Suppressor macrophage (primary cell): Measurements from ENCODE around the gene JAKMIP1.
A peak's percentile ranks its signal among the peaks of the same experiment; 100 is the strongest.

Source experiments
- DNase-seq, 4 experiments: peaks; one replicate each; pipeline ENCODE4 v3.0.0-alpha.2; 2020 to 2022

JAKMIP1 gene

DNA sequence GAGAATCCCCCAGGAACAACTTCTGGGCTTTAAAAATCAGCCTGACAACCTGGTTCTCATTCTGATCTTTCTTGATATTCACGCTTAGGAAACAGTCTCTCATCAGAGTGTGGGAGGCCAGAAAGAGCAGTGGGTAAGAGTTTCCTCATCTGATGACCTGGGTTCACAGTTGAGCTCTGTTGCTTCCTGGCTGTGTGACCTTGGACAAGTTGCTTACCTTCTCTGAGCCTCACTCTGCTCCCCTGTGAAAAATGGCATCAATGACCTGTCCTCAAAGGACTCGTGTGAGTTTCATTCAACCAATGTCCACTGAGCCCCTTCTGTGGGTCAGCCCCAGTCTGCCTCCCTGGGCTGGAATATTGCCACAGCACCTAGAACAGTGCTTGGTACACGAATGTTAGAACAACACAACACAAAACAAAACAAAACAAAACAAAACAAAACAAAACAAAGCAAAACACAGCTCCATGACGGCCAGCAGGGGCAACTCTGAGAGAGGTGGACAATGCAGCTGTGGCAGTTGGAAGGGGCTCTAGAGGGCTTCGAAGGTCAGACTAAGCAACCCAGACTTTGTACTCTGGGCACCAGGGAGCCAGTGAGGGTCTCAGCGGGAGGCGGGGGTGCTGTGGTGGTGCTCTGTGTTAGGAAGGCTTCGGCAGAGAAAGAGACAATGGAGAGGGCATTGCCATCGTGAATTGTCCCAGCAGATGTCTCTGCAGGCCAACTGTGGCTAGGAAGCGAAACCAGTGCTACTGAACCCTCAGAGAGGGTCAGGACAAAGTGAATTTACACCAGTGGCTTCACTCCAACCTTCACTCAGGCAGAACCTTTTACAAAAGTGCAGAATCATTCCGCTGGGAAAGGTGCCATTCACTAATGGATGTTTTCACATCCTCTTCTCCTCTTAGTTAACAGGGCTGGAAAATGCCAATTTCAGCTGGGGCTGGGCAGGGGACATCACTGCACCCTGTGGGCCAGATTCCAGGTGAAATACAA lies 167.8 kb downstream of the JAKMIP1 start:
- DNase-seq: peak in 3 of 4 experiments; percentile 8 to 24 (median 21)

- DNase-seq: peak in 3 of 4 experiments; percentile 10 to 24 (median 24)
Measured at GRCh38 chr4:6031846-6032245, 168.5 kb downstream of the JAKMIP1 start.

GRCh38 chr4:6030679-6031078 lies 169.7 kb downstream of the JAKMIP1 start:
- DNase-seq: no peak

DNA sequence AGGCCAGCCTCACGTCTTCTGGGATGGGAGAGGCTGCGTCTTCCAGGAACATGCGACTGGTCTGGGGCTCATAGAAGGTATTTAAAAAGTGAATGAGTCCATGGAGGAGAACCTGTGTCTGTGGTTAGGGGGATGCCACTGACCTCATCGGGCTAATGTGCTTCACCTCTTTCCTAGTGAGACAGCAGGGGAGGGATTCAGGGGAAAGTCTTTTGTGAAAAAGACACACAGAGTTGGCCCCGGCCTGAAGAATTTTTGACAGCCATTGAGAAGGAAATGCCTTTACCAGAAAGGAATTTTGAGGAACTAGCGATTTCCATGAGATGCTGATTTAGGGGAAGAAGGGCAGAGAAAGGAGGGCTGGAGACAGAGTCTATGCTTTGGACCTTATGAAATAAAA lies 171.1 kb downstream of the JAKMIP1 start:
- DNase-seq: no peak

DNA sequence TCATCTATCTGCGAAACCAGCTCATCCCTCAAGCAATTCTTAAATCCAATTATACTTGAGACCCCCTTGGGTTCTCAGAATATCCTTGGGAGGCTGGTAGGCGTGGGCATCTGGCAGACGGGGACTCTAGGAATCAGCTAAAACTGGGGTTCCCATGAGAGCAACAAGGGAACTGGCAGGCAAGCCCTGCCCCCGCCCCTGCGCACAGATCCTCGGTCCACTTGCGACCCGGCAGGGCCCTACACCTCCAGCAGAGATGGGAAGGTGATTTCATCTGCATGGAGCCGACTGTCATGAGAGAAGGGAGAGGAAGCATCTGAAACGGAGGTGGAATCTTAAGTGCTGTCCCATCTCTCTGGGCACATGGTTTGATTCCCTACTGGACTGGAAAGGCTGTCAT lies 172.2 kb downstream of the JAKMIP1 start:
- DNase-seq: no peak

DNA sequence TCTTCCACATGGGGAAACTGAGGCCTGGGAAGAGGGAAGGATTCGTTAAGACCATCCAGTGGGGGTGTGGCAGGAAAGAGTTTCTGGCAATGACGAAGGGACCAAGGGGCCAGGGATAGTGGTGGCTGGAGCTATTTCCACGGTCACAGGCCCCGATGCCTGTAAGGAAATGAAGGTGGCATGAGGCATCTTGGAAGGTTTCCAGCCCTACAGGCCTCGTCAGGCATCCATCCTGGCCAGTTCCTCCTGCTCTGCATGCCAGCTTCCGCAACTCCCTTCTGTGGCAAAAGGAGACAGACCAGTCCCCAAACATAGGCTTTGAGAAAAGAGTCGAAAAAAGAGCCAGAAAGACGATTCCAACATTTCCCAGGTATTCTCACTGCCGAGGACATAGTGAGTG lies 173.0 kb downstream of the JAKMIP1 start:
- no peak for DNase-seq

GRCh38 chr4:6024313-6024960 lies 175.9 kb downstream of the JAKMIP1 start:
- no peak for DNase-seq

DNA sequence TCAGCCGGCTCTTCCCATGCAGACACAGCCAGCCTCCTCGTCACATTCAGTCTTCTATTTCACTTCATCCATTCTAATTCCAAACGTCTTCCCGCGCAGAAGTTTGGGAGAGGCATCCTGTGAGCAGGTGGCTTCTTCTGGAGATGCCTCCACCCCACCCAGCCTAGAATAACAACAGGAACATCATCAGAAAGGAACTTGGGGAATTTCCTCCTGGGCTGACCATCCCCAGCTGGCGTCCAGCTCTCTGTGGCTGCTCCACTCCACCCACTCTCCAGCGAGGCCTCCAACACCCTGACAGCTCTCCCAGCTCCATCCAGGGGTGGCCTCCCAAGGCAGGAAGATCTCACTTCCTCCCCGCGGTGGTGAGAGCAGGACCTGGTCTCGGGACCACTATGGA lies 176.6 kb downstream of the JAKMIP1 start:
- DNase-seq: no peak

- no peak for DNase-seq
Measured at GRCh38 chr4:6022607-6023288, 177.6 kb downstream of the JAKMIP1 start.

GRCh38 chr4:6021831-6022606 lies 178.3 kb downstream of the JAKMIP1 start:
- no peak for DNase-seq

DNA sequence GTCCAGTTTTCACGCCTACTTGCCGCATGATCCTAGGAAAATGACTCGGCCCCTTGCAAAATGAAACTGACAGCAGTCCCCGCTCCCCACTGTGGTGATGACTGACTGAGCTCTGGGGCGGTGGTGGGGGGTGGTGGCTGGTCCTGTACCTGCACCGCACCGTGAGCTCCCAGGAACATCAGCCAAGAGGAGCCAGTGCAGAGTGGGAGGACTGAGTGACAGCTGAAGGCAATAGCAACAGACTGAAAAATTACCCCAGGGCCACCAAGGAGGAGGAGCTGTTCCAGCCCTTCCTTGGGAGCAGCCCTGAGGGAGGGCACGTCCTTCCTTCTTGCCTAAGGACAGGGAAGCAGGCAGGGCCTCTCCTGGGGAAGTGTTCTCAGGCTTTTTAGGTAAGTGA lies 179.7 kb downstream of the JAKMIP1 start:
- no peak for DNase-seq

DNA sequence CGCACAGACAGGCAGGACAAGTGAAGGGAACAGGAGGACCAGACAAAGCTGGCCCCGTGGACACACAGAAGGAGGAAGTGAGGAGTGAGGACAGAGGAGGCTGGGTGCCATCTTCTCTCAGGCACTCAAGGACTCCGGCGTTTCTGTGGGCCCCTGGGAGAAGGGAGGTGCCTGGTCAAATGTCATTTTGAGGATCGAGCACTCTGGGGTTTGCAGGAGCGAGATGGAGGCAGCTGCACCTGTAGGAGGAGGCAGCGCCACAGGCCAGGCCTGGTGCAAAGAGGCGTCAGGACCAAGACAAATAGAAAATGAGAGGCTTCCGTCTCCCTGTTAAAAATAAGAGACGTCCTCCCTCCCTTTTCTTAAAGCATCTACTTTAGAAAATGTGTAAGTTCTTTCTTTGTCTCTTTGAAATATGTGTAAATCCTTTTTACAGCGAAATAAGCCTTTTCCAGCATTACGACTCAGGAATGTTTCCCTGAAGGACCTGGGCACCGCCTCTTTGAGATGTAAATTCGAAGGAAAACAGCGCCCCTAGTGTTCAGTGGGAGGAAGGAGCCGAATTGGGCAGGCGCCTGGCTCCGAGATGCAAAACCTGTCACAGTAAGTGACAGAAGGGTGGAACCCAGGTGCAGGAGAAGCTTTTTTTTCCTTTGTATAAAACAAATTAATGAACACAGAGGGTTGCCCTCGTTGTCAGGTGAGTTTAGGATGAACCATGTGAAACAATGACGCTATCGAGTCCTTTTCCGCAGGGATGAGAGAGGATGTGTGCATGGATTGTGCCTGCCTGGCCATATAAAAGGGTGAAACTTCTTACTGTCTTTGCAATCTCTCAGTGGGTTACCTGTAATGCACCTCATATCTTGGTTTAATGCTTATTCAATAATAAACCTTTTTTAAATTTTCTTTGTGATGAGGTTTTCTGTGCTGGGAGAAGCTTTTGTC lies 180.8 kb downstream of the JAKMIP1 start:
- peak; percentile 56 to 80 (median 62) for DNase-seq

GRCh38 chr4:6018331-6018730 lies 182.0 kb downstream of the JAKMIP1 start, which contains the start of gene C4orf50:
C4orf50 (minus strand) TSS chr4:6018431.
- DNase-seq: no peak

- DNase-seq: no peak
Measured at GRCh38 chr4:6017800-6018199, 182.5 kb downstream of the JAKMIP1 start.

DNA sequence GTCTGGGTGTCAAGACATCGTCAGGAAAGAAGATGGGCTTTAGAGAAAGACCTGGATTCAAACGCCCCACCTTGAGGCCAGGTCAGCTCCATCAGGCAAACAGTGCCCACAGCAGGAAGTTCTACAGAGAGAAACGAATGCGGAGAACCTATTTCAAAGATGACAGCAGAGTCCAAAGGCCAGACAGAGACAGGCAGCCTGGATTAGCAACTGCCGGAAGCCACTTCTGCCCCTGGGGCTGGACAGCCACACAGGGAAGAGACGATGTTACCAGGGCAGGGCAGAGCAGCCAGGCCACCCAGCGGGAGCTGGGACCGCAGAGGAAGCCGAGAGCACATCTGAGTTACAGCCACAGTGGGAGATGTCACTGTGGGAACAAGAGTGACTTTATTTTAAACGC lies 183.3 kb downstream of the JAKMIP1 start:
- no peak for DNase-seq

- no peak for DNase-seq
Measured at GRCh38 chr4:6013564-6013963, 186.8 kb downstream of the JAKMIP1 start.

- no peak for DNase-seq
Measured at GRCh38 chr4:6012200-6012599, 188.1 kb downstream of the JAKMIP1 start.

DNA sequence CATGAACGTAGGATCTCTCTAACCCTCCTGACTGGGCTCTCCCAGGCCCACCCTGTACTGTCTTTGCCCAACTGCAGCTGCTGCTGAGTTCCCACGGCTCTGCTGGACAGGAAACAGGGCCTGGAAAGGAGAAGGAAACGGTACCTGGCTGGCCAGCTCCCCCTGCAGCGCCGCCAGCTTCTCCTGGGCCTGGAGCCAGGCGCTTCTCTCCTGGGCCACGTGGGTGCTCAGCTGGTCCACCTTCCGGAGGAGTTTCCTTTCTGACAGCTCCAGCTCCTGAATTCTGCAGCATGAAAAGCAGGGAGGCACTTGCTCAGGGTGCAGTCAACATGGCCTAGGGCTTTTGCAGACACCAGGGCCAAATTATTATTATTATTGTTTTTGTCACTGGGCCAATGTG lies 188.7 kb downstream of the JAKMIP1 start:
- no peak for DNase-seq

- DNase-seq: no peak
Measured at GRCh38 chr4:6011271-6011671, 189.1 kb downstream of the JAKMIP1 start.

DNA sequence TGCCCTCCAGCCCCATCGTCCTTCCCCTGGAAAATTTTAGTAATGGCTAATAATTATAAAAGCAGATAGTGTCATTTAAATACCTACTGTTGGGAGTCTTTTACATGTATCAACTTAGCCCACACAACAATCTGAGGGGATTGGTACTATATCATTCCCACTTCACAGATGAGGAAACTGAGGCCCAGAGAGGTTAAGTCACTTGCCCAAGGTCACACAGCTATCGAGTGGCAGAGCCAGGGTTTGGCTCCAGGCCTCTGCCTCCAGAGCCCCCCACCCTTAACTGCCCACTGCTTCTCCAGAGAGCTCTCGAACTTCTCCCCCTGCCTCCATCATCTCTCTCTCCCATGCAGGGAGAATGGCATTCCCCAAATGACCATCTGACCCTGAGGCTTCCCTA lies 189.6 kb downstream of the JAKMIP1 start:
- DNase-seq: no peak

DNA sequence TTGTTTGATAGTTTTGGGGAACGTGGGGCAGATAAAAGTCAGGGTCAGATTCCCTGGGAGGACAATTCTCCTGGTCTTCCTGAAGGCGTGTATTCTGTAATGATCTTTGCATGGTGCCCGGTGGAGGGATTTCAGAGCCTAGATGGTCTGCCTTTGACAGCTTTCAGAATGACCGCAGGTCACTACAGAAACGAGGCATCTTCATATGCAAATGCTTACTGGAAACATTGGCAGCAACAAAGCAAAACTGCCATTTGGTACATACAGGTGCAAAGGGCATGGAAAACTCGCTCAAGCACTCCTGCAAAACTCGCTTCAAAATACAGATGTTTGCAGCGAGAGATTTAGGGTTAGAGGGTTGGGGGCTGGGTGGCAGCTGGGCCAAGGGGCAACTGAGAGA lies 190.9 kb downstream of the JAKMIP1 start:
- DNase-seq: no peak
